Measurements from ENCODE around the gene HTR1E. TPM values are rescaled to one million over a fixed set of nuclear protein-coding genes. Genes with fewer than 3 reads are reported as not detected.

The HTR1E gene
- total RNA-seq, 1 donor from 2014 or later = not detected

- no peak overlapping the region for H3K27ac ChIP-seq
- no peak overlapping the region for H3K9ac ChIP-seq
- Mint-ChIP-seq H3K4me1 (peaks cover 8% of the 10 kb centered on the region), H3K27ac (no peak overlapping the region), H3K27me3 (ENCODE audit: insufficient read depth, low read depth) (no peaks in the 10 kb centered on the region), H3K36me3 (no peaks in the 10 kb centered on the region), H3K4me3 (no peak overlapping the region), H3K9me3 (no peaks in the 10 kb centered on the region)
- no peak overlapping the region for H3K4me2 ChIP-seq
- H3K27me3 ChIP-seq = no peaks in the 10 kb centered on the region
- H2AFZ ChIP-seq (replicated peaks) = no peak overlapping the region
- no peaks in the 10 kb centered on the region for H3K4me1 ChIP-seq
- no peaks in the 10 kb centered on the region for H4K20me1 ChIP-seq (ENCODE audit: low read depth)
- no peaks in the 10 kb centered on the region for H3K9me3 ChIP-seq (ENCODE audit: low read depth)
- DNase-seq (ENCODE audit: low spot score) = no peak
- TF ChIP-seq EZH2 (IDR thresholded peaks at IDR 0.05) (no peak), EZH2phosphoT487 (IDR thresholded peaks at IDR 0.05) (no peak)
- TF ChIP-seq, protein P1, sequence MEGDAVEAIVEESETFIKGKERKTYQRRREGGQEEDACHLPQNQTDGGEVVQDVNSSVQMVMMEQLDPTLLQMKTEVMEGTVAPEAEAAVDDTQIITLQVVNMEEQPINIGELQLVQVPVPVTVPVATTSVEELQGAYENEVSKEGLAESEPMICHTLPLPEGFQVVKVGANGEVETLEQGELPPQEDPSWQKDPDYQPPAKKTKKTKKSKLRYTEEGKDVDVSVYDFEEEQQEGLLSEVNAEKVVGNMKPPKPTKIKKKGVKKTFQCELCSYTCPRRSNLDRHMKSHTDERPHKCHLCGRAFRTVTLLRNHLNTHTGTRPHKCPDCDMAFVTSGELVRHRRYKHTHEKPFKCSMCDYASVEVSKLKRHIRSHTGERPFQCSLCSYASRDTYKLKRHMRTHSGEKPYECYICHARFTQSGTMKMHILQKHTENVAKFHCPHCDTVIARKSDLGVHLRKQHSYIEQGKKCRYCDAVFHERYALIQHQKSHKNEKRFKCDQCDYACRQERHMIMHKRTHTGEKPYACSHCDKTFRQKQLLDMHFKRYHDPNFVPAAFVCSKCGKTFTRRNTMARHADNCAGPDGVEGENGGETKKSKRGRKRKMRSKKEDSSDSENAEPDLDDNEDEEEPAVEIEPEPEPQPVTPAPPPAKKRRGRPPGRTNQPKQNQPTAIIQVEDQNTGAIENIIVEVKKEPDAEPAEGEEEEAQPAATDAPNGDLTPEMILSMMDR (IDR thresholded peaks at IDR 0.05) = no peak
- H3K79me2 ChIP-seq (ENCODE audit: low read depth) = no peaks in the 10 kb centered on the region
- no peaks in the 10 kb centered on the region for H3F3A ChIP-seq (ENCODE audit: low read depth)
- no peak overlapping the region for H3K4me3 ChIP-seq
- H3K36me3 ChIP-seq = no peaks in the 10 kb centered on the region
Observed at GRCh38 chr6:86961455-86962200, 24.3 kb downstream of the HTR1E start.

GRCh38 chr6:86963352-86963751 lies 26.0 kb downstream of the HTR1E start:
- Mint-ChIP-seq H3K4me3 (no peak overlapping the region), H3K4me1 (peaks cover 8% of the 10 kb centered on the region), H3K27me3 (ENCODE audit: insufficient read depth, low read depth) (no peaks in the 10 kb centered on the region), H3K9me3 (no peaks in the 10 kb centered on the region), H3K36me3 (no peaks in the 10 kb centered on the region), H3K27ac (no peak overlapping the region)
- Histone ChIP-seq H3K27ac (no peak overlapping the region), H2AFZ (replicated peaks) (no peak overlapping the region), H3K4me2 (no peak overlapping the region), H3K27me3 (no peaks in the 10 kb centered on the region), H3K9ac (no peak overlapping the region), H4K20me1 (ENCODE audit: low read depth) (no peaks in the 10 kb centered on the region), H3K4me3 (no peak overlapping the region), H3K4me1 (no peaks in the 10 kb centered on the region), H3K9me3 (ENCODE audit: low read depth) (no peaks in the 10 kb centered on the region), H3F3A (ENCODE audit: low read depth) (no peaks in the 10 kb centered on the region), H3K36me3 (no peaks in the 10 kb centered on the region), H3K79me2 (ENCODE audit: low read depth) (no peaks in the 10 kb centered on the region)
- TF ChIP-seq, protein P1 (IDR thresholded peaks at IDR 0.05) = no peak
- no peak for TF ChIP-seq EZH2 (IDR thresholded peaks at IDR 0.05)
- TF ChIP-seq EZH2phosphoT487 (IDR thresholded peaks at IDR 0.05) = no peak
- no peak for DNase-seq (ENCODE audit: low spot score)

- Histone ChIP-seq H3F3A (ENCODE audit: low read depth) (no peaks in the 10 kb centered on the region), H3K9ac (no peak overlapping the region), H3K36me3 (no peaks in the 10 kb centered on the region), H2AFZ (replicated peaks) (no peak overlapping the region), H4K20me1 (ENCODE audit: low read depth) (no peaks in the 10 kb centered on the region), H3K4me1 (no peaks in the 10 kb centered on the region), H3K9me3 (ENCODE audit: low read depth) (no peaks in the 10 kb centered on the region), H3K4me2 (no peak overlapping the region), H3K27ac (no peak overlapping the region), H3K4me3 (no peak overlapping the region), H3K79me2 (ENCODE audit: low read depth) (no peaks in the 10 kb centered on the region), H3K27me3 (no peaks in the 10 kb centered on the region)
- H3K9me3 Mint-ChIP-seq = no peaks in the 10 kb centered on the region
- H3K4me1 Mint-ChIP-seq = peaks cover 8% of the 10 kb centered on the region
- no peaks in the 10 kb centered on the region for H3K27me3 Mint-ChIP-seq (ENCODE audit: insufficient read depth, low read depth)
- no peak for DNase-seq (ENCODE audit: low spot score)
- no peak overlapping the region for H3K27ac Mint-ChIP-seq
- H3K36me3 Mint-ChIP-seq = no peaks in the 10 kb centered on the region
- no peak overlapping the region for H3K4me3 Mint-ChIP-seq
- no peak for TF ChIP-seq EZH2 (IDR thresholded peaks at IDR 0.05)
- TF ChIP-seq EZH2phosphoT487 (IDR thresholded peaks at IDR 0.05) = no peak
- TF ChIP-seq, protein P1 (IDR thresholded peaks at IDR 0.05) = no peak
Observed at GRCh38 chr6:86964029-86964579, 26.8 kb downstream of the HTR1E start.

All from neural progenitor cell (in vitro differentiated cells).